HG02938 (cell line): Measurements from ENCODE around the gene NLGN1.
"Not testable (repeated sequence)": the region's sequence is repeated elsewhere in the genome, so short reads cannot be mapped to it uniquely, and the experiment has no call there.

Source experiments
- ATAC-seq: cut with Tn5 transposase; IDR thresholded peaks from one replicate; pipeline ENCODE4 v1.9.1; 2021; ENCODE audit warnings: mild to moderate bottlenecking, moderate library complexity; ENCODE audit not compliant: unreplicated experiment

NLGN1 gene

DNA sequence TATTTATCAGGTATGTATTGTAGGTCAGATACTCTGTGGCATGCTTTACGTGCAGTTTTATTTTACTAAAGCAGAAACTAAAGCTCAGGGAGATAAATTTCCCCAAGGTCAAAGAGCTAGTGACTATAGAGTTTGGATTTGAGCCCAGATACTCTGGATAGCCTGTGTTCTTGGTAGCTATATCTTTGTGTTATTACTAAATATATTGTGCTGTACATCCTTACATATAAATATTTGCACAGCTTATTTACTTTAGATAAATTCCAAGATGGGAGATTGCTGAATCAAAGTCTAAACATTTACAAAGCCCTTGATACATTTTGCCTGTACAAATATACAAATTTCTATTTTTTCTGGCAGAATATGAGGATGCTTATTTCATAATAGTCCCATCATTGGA, 800.7 kb downstream of the NLGN1 start:
- ATAC-seq = no peak

DNA sequence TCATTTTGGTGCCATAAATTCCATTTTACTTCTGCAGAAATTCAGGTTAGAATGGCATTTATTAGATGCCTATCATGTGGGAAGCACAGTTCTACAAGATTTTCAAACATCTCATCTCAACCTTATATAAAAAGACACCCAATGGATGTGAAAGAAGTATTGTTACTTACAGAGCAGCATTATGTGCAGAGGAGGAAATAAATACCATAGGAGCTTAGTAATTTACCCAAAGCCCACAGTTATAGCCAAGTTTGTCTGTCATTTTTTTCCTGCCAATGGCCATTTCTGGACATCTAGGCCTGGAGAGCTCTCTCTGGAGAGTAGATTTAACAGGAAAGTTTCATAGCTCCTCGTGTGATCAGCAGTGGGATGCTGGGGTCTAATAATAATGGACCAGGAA, 802.2 kb downstream of the NLGN1 start:
- no peak for ATAC-seq

DNA sequence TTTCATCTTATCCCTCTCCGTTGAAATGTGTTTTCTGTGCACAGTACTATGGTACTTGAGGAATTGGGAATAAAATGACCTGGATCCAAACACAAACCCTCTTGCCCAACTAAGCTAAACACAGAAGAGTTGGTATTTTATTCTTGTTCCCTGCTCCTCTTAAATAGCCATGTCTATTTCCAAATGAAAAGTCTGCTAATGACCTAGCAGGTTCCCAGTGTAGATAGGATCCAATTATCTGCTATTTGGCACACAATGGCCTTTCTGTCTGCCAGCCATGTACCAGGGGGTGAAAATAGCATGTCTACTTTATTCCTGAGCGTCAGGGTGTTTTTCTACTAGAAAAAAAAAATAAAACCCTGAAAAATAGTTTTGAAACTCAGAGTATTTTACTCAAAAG, 804.6 kb downstream of the NLGN1 start:
- no peak for ATAC-seq

DNA sequence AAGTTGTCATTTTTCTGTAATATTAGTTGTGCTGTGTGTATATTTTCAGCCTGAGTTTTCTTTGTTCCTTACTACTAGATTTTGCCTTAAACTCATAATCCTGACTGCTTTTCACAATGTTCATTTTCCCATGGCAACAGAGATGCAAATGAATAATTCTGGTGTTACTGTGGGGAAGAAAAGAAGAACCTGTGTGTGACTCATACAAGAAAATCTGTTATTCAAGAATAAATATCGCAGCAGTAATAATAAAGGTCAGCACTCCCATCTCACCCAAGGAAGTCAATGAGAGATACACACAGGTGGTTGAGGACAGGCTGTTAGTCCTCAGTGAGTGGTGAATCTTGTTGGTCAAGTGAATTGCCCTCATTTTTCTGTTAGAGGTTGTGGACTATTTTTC, 805.0 kb downstream of the NLGN1 start:
- no peak for ATAC-seq

DNA sequence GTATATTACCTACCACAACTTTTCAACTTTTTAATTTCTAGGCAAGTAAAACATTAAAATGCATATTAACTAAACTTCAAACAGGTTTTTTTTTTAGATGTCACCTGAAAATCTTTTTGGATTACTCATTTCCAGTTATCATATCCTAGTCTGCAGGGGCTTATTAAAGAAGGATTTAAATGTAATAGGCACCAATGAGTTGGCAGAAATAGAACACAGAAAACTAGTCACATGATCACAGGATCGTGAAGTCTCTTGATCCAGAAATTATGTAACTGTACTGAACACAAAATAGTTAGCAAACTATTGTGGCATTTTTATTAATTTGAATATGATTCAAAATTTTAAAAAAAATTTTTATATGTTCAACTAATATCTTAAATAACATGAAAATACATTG, 807.2 kb downstream of the NLGN1 start:
- ATAC-seq = no peak

DNA sequence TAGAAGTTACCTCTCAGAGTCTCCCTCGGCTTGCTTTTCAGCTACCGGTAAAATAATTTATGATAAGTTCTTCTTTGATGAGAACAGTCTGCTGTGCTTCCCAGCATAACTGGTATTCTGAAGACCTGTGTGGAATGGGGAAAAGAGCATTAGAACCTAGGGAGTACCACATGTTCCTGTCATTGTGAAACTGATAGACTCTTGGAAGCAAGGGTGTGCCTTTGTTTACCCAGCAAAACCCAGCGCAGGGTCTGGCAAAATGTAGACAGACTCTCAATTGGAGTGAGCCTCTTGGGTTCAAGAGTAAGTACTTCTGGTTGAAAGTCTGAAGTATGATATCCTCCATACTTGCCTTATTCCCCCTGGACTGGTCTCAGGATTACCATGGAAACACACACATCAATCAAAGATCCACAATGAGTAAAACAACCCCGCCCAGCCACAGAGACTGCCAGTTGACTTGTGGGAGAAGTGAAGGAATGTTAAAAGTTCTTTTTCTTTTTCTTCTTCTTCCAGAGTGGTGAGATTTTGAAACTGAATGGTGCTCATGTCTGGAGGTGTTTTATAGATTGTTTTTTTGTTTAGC, 809.2 kb downstream of the NLGN1 start:
- ATAC-seq = no peak

DNA sequence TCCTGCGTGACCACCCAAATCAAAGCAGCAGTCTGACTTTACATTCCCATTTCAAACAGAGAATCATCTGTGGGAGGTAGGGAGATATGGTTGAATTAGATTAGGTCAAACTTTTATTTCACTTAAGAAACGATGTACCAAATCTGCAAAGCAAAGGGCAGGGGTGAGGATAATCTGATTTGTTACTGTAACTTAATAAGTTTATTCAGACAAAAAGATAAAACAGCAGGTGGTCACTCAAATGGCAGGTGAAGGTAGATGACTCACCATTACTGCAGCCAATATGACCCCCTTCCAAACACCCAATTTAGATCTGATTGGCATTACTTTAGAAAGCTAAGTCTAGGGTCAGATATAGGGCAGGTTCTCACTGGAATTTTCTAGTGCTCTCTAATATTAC, 810.6 kb downstream of the NLGN1 start:
- ATAC-seq = no peak

DNA sequence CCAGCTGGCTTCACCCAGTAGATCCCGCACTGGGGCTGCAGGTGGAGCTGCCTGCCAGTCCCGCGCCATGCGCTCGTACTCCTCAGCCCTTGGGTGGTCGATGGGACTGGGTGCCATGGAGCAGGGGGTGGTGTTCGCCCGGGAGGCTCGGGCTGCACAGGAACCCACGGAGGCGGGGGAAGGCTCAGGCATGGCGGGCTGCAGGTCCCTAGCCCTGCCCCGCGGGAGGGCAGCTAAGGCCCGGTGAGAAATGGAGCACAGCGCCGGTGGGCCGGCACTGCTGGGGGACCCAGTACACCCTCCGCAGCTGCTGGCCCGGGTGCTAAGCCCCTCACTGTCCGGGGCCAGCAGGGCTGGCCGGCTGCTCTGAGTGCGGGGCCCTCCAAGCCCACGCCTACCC, 814.4 kb downstream of the NLGN1 start:
- not testable (repeated sequence) for ATAC-seq

DNA sequence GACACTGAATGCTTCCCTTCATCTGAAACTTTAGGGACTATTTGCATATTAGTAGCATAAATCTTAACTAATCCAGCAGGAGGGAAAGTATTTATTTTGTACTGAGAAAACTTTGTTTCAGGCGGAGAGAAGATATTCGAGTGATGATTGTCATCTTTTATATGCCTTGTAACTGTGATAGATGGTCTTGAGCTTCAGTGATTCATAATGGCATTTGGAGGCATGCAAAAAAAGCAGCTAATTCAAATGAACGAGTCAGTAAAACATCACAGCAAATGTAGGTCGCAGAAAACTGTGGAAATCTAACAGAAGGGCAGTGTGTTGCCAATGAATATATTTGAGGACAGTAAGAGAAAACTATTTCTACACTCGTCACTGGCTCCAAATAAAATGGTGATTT, 817.9 kb downstream of the NLGN1 start:
- no peak for ATAC-seq

DNA sequence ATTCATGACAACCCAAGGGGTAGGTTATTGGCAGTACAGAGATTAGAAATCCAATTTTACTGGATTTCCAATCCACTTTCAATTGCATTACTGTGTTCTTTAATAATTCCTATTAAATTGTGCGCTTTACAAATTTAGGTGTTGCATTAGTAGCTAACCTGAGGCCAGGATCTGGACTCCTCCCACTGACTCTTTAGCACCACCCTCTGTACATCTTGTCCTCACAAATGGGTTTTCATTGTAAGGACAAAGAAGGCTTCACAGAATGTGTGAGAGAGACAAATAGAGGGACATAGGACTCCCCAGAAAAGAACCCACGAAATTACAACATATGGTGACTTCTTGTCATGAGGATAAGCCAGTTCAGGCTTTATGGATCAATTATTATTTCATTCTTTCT, 818.5 kb downstream of the NLGN1 start:
- ATAC-seq = no peak

DNA sequence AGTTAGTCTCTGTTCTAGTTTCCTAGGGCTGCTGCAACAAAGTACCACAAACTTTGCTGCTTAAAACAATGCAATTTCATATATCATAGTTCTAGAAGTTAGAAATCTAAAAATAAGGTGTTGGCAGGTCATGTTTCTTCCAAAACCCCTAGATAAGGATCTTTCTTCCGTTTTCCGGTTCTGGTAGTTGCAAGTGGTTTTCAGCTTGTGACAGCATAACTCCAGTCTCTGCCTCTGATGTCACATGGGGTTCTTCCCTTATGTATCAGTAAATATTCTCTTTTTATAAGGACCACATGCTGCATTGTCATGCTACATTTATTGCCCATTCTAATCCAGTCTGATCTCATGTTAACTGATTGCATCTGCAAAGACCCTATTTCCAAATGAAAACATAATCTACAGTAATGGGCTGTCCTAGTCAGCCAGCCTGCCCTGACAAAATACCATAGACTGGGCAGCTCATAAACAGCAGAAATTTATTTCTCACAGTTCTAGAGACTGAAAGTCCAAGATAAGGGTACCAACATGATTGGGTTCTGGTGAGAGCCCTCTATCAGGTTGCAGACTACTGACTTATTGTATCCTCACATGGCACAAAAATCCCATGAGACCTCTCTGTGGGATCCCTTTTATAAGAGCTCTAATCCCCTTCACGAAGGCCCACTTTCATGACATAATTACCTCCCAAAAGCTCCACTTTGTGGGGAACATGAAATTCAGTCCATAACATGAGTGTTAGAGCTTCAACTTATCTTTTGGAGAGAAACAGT, 819.6 kb downstream of the NLGN1 start:
- ATAC-seq = no peak

DNA sequence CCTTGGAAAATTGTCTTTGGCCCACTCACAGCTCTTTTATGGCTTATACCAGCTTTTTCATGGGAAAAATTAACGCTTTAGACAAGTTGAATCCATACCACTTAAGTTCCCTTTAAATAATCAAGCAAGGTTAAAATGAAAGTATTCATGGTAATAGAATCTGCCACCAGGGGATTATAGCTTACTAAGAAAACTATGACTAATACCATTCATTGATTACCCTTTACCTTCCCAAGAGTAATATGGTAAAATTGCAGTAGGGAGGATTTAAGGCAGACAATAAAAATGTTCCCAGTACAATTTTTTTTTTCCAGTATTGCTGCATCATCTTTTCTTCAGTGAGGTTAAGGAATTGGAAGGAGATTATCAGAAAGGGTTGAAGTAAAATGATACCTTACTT, 820.5 kb downstream of the NLGN1 start:
- no peak for ATAC-seq

DNA sequence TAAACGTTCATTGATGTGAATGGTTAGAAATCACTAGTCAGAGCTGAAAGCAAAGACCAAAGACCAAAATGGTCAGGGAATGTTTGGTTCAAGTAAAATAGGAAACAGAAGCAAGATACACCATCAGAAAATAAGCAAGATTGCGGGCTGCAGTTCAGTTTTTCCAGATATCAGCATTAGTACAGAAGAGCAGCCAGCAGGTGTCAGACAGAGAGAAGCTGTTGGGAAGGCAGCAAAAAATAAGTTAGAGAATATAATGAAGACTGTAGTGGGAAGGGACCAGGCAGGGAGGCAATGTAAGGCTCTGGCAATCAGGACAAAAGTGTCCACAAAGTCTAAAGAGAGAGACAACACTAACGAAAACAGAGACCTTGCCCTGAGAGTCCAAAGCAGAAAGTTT, 822.2 kb downstream of the NLGN1 start:
- ATAC-seq = no peak

DNA sequence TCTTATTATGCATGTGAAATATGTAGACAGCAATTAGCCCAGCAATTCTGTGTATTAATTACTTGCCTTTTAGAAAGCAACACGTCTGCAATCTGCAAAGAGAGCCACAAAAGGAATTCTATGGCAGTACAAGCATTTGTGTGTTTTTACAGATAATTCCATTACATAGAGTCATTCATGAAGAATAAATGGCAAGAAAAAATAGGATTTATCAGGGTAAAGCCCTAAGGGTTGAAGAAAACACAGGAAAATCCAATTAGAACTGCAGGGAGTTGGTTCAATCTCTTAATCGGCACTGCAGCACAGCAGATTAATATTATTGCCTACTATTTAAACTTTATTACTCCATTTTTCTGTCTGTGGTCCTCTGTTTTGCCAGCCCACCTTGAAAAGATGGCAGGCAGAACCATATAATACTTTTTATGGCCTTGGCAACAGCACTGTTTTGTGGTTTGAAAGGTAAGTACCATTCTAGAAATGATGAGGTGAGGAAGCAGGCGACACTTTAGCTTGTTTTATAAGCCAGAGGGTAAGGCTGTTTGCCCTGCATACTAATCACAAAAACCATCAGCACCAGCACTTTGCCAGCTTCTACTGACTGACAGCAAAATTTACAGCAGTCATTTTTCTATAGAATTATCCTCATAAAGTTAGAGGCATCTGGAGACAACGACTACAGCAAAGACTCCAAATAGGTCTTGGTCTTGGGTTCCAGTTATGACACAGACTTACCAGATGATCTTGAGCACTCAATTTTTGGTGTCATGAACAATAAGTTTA, 823.4 kb downstream of the NLGN1 start:
- ATAC-seq = no peak

DNA sequence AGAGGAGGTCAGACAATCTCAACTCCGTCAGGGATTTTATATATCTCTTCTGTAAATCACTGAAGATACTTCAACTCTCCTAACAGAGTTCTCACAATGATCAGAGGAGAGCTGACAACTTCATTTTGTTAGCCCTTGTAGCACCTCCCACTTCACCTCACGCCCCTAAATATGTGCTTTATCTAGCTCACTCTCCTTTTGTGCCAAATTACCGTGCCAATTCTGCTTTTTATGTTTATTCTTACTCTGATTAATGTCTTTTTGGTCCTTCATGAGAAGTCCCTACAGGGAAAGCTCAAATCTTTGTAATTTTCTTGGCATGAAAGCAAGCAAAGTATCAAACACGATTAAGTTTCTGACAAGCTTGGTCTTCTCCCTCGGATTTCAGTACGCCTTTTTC, 825.5 kb downstream of the NLGN1 start:
- no peak for ATAC-seq

DNA sequence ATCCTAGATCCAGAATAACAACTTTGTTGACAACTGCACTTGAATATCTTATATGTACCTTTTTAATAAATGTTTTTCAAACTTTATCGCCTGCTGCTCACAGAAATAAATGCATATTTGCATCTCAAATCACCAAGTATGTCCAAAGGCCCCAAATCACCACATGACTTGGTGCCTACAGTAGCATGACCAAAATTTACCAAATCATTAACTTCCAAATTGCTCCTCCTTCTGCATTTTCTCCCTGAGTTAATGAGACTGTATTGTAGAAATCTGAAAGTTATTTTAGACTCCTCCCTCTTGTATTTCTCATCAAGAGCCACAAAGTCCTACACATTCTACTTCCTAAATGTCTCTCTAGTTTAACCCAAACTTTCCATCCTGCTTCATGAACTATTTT, 826.1 kb downstream of the NLGN1 start:
- ATAC-seq = no peak

DNA sequence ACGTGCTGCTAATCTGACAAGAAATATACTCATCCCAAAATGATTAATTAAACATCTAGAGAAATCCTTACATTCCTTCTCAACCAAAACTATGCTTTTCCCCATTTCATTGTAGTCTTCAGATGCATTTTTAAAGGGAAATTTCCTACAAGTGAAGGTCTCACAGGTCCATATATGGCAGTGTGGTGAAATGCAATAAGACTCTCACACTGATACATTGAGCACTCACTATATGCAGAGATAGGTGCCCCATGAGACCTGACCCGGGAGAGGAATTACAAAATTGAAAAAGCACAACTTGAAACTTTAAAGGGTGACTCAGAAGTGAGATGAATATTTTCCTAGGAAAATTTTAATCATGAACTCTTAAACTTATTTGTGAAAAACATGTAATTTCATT, 832.4 kb downstream of the NLGN1 start:
- no peak for ATAC-seq

DNA sequence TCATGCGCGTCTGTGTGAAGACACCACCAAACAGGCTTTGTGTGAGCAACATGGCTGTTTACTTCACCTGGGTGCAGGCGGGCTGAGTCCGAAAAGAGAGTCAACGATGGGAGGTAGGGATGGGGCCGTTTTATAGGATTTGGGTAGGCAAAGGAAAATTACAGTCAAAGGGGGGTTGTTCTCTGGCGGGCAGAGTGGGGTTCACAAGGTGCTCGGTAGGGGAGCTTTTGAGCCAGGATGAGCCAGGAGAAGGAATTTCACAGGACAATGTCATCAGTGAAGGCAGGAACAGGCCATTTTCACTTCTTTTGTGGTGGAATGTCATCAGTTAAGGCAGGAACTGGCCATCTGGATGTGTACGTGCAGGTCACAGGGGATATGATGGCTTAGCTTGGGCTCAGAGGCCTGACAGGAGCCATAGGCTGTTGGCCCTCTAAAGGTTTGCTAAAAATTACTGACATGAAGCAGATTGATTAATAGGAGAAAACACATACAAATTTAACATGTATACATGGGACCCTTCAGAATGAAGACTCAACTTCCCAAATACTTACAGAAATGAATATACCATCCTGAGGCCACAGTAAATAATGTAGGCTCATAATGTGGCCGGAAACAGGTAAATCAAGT, 834.6 kb downstream of the NLGN1 start:
- not testable (repeated sequence) for ATAC-seq

DNA sequence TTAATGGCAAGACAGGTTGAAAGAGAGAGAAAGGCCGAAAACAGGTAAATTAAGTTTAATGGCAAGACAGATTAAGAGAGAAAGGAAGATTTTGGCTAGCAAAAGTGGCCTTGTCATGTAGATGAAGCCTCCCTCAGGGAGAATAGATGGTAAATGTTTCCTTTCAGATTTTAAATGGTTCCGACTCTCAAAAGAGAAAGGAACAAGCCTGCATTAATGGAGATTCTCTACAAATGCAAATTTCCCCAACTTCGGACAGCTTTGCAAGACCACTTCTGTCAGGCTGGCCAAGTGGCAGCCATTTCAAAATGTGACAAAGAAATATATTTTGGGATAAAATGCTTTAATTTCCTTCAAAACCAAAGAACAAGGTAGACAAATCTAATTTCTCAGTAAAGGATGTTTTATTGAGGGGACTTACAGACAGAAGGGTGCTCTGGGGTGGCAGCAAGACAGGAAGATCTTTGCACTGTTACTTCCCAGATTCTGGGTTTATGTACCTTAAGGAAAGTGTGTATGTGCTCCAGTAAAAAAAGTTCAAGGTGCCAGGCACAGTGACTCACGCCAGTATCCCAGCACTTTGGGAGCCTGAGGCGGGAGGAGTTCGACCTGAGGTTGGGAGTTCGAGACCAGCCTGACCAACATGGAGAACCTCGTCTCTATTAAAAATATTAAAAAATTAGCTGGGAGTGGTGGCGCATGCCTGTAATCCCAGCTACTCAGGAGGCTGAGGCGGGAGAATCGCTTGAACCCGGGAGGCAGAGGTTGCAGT, 835.3 kb downstream of the NLGN1 start:
- no peak for ATAC-seq

DNA sequence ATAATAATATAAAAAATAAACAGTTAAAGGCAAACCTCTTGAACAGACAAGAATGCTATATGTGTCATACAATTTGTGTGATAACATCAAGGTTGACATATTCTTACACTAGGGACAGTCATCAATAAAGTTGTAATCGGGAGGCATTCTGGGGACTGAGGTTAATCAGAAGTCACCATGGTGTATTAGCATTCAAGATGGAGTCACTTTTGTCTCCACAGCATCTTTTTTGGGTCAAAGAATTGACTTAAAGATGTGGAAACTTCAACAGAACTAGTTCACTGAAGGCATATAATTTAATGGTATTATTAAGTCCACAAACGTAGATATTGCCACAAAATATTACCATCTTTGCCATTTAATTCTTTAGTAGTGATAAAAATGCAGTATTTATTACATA, 836.0 kb downstream of the NLGN1 start:
- no peak for ATAC-seq
